Measurements from ENCODE around the gene PPP1R15B.

PPP1R15B gene

GRCh38 chr1:204400882-204401510, 10.6 kb downstream of the PPP1R15B start:
- no peak for DNase-seq (ENCODE audit: low spot score)

GRCh38 chr1:204398197-204399125, 13.2 kb downstream of the PPP1R15B start:
- peak; percentile 73 for DNase-seq (ENCODE audit: low spot score)

- peak; percentile 41 for DNase-seq (ENCODE audit: low spot score)
These were observed 15.5 kb downstream of the PPP1R15B start for GRCh38 chr1:204396015-204396583.

GRCh38 chr1:204391629-204392028, 20.0 kb downstream of the PPP1R15B start:
- no peak for DNase-seq (ENCODE audit: low spot score)

GRCh38 chr1:204390751-204391466, 20.7 kb downstream of the PPP1R15B start:
- no peak for DNase-seq (ENCODE audit: low spot score)

- no peak for DNase-seq (ENCODE audit: low spot score)
These were observed 25.9 kb downstream of the PPP1R15B start for GRCh38 chr1:204385727-204386126.

GRCh38 chr1:204384636-204385352, 26.8 kb downstream of the PPP1R15B start:
- no peak for DNase-seq (ENCODE audit: low spot score)

- no peak for DNase-seq (ENCODE audit: low spot score)
These were observed 28.3 kb downstream of the PPP1R15B start for GRCh38 chr1:204383163-204383904.

GRCh38 chr1:204382714-204383083, 28.9 kb downstream of the PPP1R15B start:
- DNase-seq (ENCODE audit: low spot score) = no peak

- DNase-seq (ENCODE audit: low spot score) = no peak
These were observed 31.3 kb downstream of the PPP1R15B start for GRCh38 chr1:204380293-204380831.

- no peak for DNase-seq (ENCODE audit: low spot score)
These were observed 33.6 kb downstream of the PPP1R15B start for GRCh38 chr1:204377800-204378668.

- no peak for DNase-seq (ENCODE audit: low spot score)
These were observed 34.5 kb downstream of the PPP1R15B start for GRCh38 chr1:204376919-204377799.

GRCh38 chr1:204376465-204376864, 35.2 kb downstream of the PPP1R15B start:
- no peak for DNase-seq (ENCODE audit: low spot score)

GRCh38 chr1:204373911-204374310, 37.7 kb downstream of the PPP1R15B start:
- no peak for DNase-seq (ENCODE audit: low spot score)

- DNase-seq (ENCODE audit: low spot score) = no peak
These were observed 41.4 kb downstream of the PPP1R15B start for GRCh38 chr1:204370176-204370575.

- no peak for DNase-seq (ENCODE audit: low spot score)
These were observed 42.5 kb downstream of the PPP1R15B start for GRCh38 chr1:204368996-204369726.

GRCh38 chr1:204367956-204368355, 43.7 kb downstream of the PPP1R15B start:
- DNase-seq (ENCODE audit: low spot score) = no peak
